ENCODE measurements around the gene MYO18A.
"Not testable (repeated sequence)": the region's sequence is repeated elsewhere in the genome, so short reads cannot be mapped to it uniquely, and the experiment has no call there.

Gene MYO18A

DNA sequence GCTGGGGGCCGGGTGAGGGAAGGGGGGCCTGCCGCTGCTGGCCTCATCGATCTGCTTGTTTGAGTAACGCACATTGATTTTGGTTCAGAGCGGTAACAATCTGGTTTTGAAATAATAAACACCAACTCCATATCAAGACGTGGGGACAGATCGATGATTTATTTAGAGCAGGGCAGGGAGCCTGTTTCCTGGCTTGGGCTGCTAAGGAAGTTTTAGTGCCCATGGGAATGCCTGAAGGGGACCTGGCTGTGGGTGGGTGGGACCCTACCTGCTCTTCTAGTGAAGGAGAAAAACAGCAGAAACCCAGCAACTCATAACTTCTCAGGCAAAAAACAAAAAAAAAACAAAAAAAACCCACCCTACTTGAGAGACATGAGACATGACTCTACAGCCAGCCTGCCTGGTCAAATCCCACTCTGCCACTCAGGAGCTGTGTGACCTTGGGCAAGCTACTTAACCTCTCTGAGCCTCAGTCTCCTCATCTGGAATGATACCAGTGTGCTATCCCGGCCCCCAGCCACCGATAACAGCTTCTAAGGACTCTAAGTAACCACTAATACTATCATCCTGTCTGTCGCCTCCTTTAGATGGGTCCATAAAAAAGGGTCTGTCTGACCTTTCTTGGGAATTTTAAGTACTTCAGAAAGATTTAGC lies 71.2 kb downstream of the MYO18A start:
- DNase-seq (ENCODE audit: low spot score): no peak

- DNase-seq (ENCODE audit: low spot score): peak; percentile 88
These were observed 72.0 kb downstream of the MYO18A start for GRCh38 chr17:29107933-29108822.

- DNase-seq (ENCODE audit: low spot score): no peak
These were observed 73.1 kb downstream of the MYO18A start for GRCh38 chr17:29107084-29107483.

DNA sequence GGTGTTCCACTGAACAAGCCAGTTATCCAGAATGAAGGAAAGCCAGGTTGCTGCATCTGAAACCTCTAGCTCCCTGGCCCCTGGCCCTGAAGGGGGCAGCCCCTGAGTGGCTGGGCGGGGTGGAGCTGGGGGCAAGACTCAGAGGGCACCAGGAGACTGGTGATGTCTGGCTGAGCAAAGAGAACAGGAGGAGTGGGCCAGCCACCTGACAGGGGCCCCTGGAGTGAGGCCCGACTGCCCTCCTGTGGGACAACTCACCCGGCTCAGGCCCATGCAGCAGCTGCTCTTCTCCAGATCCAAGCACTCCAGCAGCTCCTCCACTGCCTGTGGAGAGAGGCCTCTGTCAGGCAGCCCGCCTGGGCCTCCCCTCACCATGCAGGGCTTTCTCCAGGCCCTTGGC lies 76.9 kb downstream of the MYO18A start:
- no peak for DNase-seq (ENCODE audit: low spot score)

DNA sequence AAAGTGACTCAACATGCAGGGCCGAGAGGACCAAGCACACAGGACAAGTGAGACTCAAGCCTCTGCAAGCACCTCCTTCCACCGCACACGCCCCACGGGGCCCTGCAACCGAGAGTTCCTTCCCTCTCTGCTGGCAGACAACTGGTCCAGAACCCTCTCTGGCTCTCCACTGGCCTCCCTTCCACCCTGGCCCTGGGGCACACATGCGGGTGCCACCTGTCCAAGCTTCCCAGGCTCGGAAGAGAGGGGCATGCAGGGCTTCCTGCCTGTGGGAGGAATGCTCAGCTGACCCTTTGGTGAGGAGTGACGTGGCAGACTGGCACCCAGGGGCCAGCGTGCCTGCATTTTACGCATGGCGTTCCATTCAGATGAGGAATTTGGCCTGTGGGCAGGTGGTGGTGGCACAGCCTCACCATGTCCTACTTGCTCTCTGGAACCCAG lies 77.4 kb downstream of the MYO18A start:
- no peak for DNase-seq (ENCODE audit: low spot score)

DNA sequence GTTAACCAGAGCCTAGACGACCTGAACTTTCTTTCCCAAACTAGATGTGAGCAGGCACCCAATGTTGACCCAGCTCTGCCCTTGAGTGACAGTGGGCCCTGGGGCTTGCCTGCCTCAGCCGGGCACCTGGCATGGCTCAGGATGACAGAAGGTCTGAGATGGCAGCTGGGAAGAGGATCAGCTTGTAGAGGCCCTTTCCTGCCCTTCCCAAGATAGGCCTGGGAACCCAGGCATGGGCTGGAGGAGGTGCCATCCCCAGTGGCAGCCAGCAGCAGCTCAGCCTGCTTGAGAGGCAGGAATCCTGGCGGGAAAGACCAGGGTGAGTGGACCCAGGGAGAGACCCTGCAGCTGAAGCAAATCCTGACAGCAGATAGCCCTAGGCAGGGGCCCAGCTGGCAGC lies 78.2 kb downstream of the MYO18A start:
- no peak for DNase-seq (ENCODE audit: low spot score)

DNA sequence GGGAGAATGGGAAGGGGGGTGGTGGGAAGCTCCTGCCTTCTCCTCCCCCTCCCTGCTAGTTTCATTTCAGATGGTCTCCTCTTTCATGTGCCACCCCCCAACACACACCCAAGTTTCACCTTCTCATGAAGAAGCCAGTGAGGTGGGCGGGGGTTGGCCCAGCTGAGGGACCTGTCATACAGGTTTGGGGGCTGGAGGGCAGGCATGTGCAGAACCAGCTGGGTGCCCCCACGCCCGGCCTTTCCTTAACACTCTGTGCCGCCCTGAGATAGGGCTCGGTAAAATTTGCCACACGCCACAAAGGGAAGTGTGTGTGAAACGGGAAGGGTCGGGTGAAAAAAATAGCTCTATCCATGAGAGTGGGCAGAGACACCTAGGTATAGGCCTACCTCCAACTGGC lies 79.9 kb downstream of the MYO18A start:
- no peak for DNase-seq (ENCODE audit: low spot score)

- no peak for DNase-seq (ENCODE audit: low spot score)
These were observed 80.7 kb downstream of the MYO18A start for GRCh38 chr17:29099527-29099926.

DNA sequence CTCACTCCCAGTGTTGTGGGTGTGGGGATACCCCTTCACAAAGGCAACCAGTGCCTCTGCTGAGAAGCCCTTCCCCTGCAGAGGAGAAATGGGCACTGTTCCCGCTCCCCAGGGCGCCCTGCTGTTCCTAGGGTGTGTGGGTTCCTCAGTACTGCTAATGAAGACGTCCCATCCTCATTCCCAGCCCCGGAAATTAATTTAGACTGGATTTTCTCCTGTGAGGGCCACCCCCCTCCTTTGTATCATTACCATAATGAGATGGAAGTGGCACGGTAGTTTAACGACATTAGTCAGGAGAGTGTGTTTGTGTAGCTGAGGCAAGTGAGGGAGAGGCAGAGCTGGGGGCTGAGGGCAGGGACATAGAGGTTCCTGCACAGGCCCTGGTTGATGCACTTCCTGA lies 84.1 kb downstream of the MYO18A start:
- DNase-seq (ENCODE audit: low spot score): no peak

- DNase-seq (ENCODE audit: low spot score): no peak
These were observed 84.8 kb downstream of the MYO18A start for GRCh38 chr17:29095439-29095838.

- no peak for DNase-seq (ENCODE audit: low spot score)
These were observed 86.0 kb downstream of the MYO18A start for GRCh38 chr17:29094101-29094708.

DNA sequence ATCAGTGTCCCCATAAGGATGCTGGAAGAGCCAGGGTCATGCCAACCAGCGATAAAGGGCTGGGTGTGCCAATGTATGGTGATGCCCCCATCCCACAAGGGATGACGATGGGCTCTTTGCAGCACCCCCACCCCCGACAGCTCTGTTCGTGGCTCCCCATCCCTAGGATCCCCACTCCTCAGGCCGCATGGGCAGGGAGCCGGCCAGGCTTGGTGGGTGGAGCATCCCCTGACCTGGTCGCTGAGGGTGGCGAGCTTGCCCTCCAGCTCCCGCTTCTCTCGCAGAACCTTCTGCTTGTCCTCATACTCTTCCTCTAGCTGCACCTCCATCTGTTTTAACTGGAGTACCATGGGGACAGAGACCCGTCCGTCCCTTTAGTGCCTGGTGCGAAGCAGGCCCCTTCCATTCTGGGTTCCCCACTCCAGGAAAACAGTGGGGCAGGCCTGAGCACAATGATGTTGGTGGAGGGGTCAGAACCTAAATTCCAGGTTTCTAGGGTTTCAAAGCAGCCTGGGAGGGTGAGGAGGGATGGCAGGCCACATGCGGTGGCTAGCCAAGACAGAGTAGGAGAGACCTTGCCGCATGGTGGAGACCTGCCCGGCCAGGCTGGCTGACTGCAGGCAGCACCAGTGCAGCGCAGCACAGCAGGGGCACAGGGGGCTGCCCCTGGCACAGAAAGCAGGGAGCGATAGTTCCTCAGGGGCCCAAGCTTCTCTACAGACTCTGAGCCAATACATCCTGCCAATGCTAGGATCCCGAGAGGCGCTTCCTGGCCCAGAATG lies 86.9 kb downstream of the MYO18A start:
- DNase-seq (ENCODE audit: low spot score): no peak

GRCh38 chr17:29091606-29092289 lies 88.5 kb downstream of the MYO18A start:
- peak; percentile 61 for DNase-seq (ENCODE audit: low spot score)

- DNase-seq (ENCODE audit: low spot score): peak; percentile 67
These were observed 89.2 kb downstream of the MYO18A start for GRCh38 chr17:29090750-29091605.

GRCh38 chr17:29090108-29090507 lies 90.1 kb downstream of the MYO18A start:
- no peak for DNase-seq (ENCODE audit: low spot score)

- DNase-seq (ENCODE audit: low spot score): peak; percentile 49
These were observed 90.6 kb downstream of the MYO18A start for GRCh38 chr17:29089601-29090044.

- DNase-seq (ENCODE audit: low spot score): not testable (repeated sequence)
These were observed 91.4 kb downstream of the MYO18A start for GRCh38 chr17:29088782-29089181.

- no peak for DNase-seq (ENCODE audit: low spot score)
These were observed 93.4 kb downstream of the MYO18A start for GRCh38 chr17:29086628-29087332.

DNA sequence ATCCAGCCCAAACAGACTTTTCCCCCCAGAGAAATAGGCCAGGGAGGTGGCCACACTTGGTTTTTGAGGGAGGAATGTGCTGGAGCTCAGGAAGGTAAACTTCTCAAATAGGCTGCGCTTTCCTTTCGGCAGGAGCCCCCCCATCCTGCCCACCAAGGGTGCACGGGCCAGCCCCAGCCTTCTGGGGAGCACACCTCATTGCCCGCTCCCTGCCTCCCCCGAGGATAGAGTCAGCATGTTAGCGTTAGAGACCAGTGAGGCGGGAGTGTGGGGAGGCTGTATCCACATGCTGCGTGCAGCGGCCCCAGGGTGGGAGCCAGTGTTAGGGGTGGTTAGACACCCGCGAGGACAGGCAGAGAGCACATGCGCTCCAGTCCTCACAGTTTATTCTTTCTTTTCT lies 95.0 kb downstream of the MYO18A start:
- DNase-seq (ENCODE audit: low spot score): no peak

Data from SK-N-DZ (cell line).